Fibroblast of pulmonary artery (primary cell): Measurements from ENCODE around the gene AGPAT4.

Experiments used
- DNase-seq: peaks from one replicate; pipeline ENCODE4 v3.0.0-alpha.2; 2010; ENCODE audit warnings: low read depth
- H3K4me3 ChIP-seq: replicated peaks from 2 replicates; pipeline ENCODE4 v1.5.1; 2011; ENCODE audit warnings: low read depth, mild to moderate bottlenecking, control low read depth, low read length, moderate library complexity
- CTCF ChIP-seq: IDR thresholded peaks from 2 replicates; pipeline ENCODE4 v1.5.1; 2011; ENCODE audit warnings: mild to moderate bottlenecking, control low read depth, low read length, inconsistent platforms; ENCODE audit errors: missing control alignments

The AGPAT4 gene

GRCh38 chr6:161271343-161272030 is 2.4 kb downstream of the AGPAT4 start:
- DNase-seq = no peak
- no peak overlapping the region for H3K4me3 ChIP-seq
- no peak for TF ChIP-seq CTCF

DNA sequence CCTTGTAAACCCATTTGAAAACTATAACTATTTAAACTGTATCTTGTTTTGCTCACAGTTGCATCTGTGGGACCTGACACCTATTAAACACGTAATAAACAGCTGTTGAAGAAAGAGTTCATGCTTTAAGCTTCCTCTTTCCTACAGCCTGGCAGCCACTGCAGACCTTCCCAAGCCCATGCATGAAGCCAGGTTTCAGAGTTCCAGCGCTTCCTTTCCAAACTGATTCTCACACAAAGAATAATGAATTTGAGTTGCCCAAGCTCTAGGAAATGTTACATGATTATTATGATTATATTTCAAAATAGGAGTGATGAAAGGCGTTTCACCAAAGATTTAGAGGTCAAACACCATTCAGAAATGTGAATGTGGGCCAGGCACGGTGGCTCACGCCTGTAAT is 3.7 kb downstream of the AGPAT4 start:
- no peak overlapping the region for H3K4me3 ChIP-seq
- no peak for DNase-seq
- TF ChIP-seq CTCF = no peak

- DNase-seq = no peak
- TF ChIP-seq CTCF = no peak
- no peak overlapping the region for H3K4me3 ChIP-seq
Measured at GRCh38 chr6:161269310-161269709, 4.6 kb downstream of the AGPAT4 start.

DNA sequence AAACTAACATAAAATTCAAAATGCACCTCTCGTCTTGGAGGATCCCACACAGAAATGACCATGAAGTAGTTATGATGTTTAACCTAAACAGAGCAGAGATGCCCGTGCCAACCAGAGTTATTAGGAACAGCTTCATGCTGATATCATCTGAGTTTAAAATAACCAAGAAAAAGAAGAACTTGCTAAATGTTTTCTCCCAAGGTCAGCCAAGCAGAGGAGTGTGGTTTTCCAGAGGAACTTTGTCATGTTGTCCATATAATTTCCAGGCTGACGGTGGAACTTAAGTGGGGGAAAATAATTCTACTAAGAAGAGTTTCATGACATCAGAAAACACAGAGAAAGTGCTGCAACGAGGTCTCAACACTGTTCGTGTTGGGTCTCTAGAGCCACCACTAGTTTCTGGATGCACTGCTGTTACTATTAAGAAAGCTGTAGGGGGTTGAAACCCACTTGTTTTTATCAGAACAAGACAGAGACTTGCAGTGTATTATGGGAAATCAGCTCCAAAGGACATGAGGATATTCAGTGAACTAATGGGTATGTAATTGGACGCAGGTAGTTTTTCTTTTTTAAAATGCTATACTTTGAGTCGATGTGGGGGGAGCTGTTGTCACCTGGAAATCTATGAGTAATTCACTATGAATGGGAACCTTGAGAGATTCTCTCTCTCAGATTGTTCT is 5.2 kb downstream of the AGPAT4 start:
- H3K4me3 ChIP-seq = no peak overlapping the region
- TF ChIP-seq CTCF = no peak
- no peak for DNase-seq

DNA sequence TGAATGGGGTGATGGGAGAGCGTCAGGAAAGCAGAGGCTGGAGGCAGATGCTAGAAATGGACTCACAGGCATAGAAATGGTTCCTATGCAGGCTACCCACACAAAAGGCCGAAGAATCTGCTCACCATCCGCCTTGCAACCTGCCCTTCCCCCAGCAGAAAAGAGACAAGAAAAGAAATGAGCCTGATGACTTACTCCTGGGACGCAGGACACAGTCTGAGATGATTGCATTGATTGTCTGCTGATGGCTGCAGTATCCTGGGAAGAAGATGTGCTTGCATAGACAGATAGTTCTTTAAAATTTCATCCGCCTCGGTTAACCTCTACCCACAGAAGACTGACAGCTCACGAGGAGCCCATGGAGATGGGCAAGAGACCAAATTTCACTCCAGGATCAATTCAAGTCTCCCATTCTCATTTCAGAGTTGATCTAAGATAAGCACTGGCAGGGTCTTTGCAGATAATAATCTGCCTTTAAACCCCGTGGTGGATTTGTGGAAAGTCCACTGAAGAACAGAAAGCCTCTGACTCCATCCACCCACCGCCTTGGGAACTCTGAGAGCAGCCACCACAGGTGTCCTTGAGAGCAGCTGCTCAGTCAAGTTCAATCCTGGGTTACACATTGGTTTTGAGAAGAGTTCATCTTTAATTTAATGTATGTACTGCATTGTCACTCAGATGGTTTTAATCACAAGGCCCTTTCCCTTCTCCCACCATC is 7.2 kb downstream of the AGPAT4 start:
- TF ChIP-seq CTCF = no peak

DNA sequence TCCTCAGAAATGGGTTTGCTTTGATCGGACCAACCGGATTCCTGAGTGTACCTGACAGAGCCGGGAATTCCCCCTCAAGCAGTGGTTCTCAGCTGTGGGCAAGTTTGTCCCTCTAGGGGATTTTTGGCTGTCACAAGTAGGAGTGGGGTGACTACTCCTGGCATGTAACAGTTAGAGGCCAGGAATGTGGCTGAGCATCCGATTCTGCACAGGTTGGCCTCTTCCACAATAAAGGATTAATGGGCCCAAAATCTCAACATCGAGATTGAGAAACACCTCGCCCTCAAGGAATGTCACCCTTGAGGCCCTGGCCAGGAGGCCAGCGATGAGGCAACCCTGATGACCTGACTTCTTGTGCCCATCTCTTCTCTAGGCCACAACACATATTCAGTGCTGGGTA is 7.9 kb downstream of the AGPAT4 start:
- TF ChIP-seq CTCF = no peak
- DNase-seq = no peak
- no peak overlapping the region for H3K4me3 ChIP-seq

More for the DNA sequence above, 7.2 kb downstream of the AGPAT4 start:
- H3K4me3 ChIP-seq = no peak overlapping the region
- DNase-seq = no peak

- no peak overlapping the region for H3K4me3 ChIP-seq
- no peak for TF ChIP-seq CTCF
- DNase-seq = no peak
Measured at GRCh38 chr6:161265554-161265953, 8.3 kb downstream of the AGPAT4 start.
